A673 (cell line): ENCODE results near the gene CDKN2D. TPM values are rescaled to one million over a fixed set of nuclear protein-coding genes. Genes with fewer than 3 reads are reported as not detected.

Experiments
- BruUV-seq: library from RNA; stranded (reverse); fragments of 400-500 nt; replicated peaks from 2 replicates; lab custom pipeline; 2021; lab: Mats Ljungman, UMichigan
- CTCF ChIA-PET: fragments of 300-600 bp; sonication (Branson Sonifier 250); formaldehyde crosslinking; loops from one replicate; lab custom pipeline; 2022; ENCODE audit warnings: antibody characterized with exemption; lab: Charles Lee
- POLR2A ChIA-PET: fragments of 300-600 bp; sonication (Branson Sonifier 250); formaldehyde crosslinking; loops from one replicate; lab custom pipeline; 2022; ENCODE audit warnings: antibody characterized with exemption; ENCODE audit not compliant: low non-redundant PET; lab: Charles Lee
- DNase-seq: peaks from one replicate; pipeline ENCODE4 v3.0.0-alpha.2; 2015; ENCODE audit warnings: low spot score
- H3K27ac ChIP-seq: fragments of 200-600 bp; sonication (generic); 2 replicates; pipeline ENCODE4 v1.5.1; 2016; ENCODE audit warnings: mixed run types, low read depth, mild to moderate bottlenecking, mixed read lengths, antibody characterized with exemption, low read length; ENCODE audit not compliant: poor library complexity, severe bottlenecking
- H3K27me3 ChIP-seq: fragments of 200-600 bp; sonication (generic); replicated peaks from 2 replicates; pipeline ENCODE4 v1.6.1; 2017; ENCODE audit warnings: mixed run types, low read depth, mild to moderate bottlenecking, mixed read lengths, antibody characterized with exemption, low read length; ENCODE audit not compliant: insufficient read depth, poor library complexity
- H3K36me3 ChIP-seq: fragments of 200-600 bp; sonication (generic); 2 replicates; pipeline ENCODE4 v1.6.1; 2016; ENCODE audit warnings: mixed run types, mild to moderate bottlenecking, mixed read lengths, antibody characterized with exemption, low read length; ENCODE audit not compliant: insufficient read depth, poor library complexity, severe bottlenecking
- H3K4me1 ChIP-seq: fragments of 200-600 bp; sonication (generic); 2 replicates; pipeline ENCODE4 v1.6.1; 2017; ENCODE audit warnings: mixed run types, mild to moderate bottlenecking, mixed read lengths, antibody characterized with exemption, low read length; ENCODE audit not compliant: insufficient read depth, poor library complexity, severe bottlenecking
- H3K4me3 ChIP-seq: fragments of 200-600 bp; sonication (generic); 2 replicates; pipeline ENCODE4 v1.5.1; 2016; ENCODE audit warnings: low read depth, mixed run types, mild to moderate bottlenecking, mixed read lengths, low read length; ENCODE audit not compliant: poor library complexity, severe bottlenecking
- H3K9me3 ChIP-seq: fragments of 200-600 bp; sonication (generic); 2 replicates; pipeline ENCODE4 v1.6.1; 2016; ENCODE audit warnings: mixed run types, low read depth, mild to moderate bottlenecking, mixed read lengths, antibody characterized with exemption, low read length; ENCODE audit not compliant: poor library complexity, severe bottlenecking
- EZH2 ChIP-seq: fragments of 200-600 bp; sonication (generic); IDR thresholded peaks from 2 replicates; pipeline ENCODE4 v1.6.1; 2017; ENCODE audit warnings: borderline replicate concordance, low read depth, mild to moderate bottlenecking, mixed read lengths, antibody characterized with exemption, low read length; ENCODE audit not compliant: poor library complexity, severe bottlenecking
- intact Hi-C: fragments of 100-400 bp; cut with micrococcal nuclease; formaldehyde crosslinking; loops from one replicate; pipeline ENCODE4 v1.10.0; 2022; ENCODE audit not compliant: unreplicated experiment
- total RNA-seq: library from RNA; stranded (reverse); gene quantifications from 2 replicates; pipeline ENCODE4 v1.2.3, GENCODE V29; 2021
- TF ChIP-seq, protein P1 (sequence below): fragments of 300-800, 200-600 bp; sonication (generic); conservative IDR thresholded peaks from 2 replicates; pipeline ENCODE4 v1.5.1; 2017; ENCODE audit warnings: low read depth, mild to moderate bottlenecking, antibody characterized with exemption, low read length, moderate library complexity, mixed read lengths

Gene CDKN2D
- total RNA-seq, 1 experiment from 2014 or later: 14.6 TPM

DNA sequence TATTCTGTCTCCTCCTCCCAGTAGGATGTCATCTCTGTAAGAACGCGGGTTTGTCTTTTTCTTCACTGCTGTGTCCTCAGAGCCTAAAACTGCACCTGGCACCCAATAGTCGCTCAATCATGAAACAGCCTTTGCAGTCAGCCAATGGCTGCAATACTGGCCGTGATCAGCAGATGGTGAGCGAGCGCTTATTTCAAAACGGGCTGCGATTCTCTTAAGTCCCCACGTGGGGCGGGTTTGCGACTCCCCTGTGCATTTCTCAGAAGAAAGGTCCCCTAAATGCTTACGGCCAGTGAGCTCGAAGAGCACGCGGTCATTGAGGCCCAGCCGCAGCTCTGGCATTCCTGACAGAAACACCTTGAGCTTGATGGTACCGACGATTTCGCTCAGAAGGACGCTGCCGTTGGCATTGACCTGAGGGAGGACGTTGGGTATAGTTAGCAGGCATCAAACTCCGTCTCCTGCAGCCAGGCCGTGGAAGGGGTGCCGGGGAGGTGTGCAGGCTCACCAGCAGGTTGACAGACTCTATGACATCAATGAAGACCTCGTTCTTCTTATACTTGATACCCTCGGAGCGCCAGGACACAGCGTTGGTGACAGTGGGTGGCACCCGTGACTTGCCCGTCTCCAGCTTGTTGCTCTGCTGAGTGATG, 12.3 kb upstream of the CDKN2D start:
- no peak overlapping the region for H3K27ac ChIP-seq
- H3K36me3 ChIP-seq: no peaks in the 10 kb centered on the region
- ChIA-PET CTCF (interaction anchor here (0.6 to 3.4 kb wide), 12 partner anchors 12 to 282 kb away, joined by 3 to 75 read pairs (median 4); partner anchors contain the start of genes CDKN2D and QTRT1), POLR2A (interaction anchor here (0.7 kb wide), 1 partner anchor 108 kb away, joined by 3 read pairs; no protein-coding TSS in a partner anchor)
- TF ChIP-seq, protein P1, sequence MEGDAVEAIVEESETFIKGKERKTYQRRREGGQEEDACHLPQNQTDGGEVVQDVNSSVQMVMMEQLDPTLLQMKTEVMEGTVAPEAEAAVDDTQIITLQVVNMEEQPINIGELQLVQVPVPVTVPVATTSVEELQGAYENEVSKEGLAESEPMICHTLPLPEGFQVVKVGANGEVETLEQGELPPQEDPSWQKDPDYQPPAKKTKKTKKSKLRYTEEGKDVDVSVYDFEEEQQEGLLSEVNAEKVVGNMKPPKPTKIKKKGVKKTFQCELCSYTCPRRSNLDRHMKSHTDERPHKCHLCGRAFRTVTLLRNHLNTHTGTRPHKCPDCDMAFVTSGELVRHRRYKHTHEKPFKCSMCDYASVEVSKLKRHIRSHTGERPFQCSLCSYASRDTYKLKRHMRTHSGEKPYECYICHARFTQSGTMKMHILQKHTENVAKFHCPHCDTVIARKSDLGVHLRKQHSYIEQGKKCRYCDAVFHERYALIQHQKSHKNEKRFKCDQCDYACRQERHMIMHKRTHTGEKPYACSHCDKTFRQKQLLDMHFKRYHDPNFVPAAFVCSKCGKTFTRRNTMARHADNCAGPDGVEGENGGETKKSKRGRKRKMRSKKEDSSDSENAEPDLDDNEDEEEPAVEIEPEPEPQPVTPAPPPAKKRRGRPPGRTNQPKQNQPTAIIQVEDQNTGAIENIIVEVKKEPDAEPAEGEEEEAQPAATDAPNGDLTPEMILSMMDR: peak; percentile 99
- TF ChIP-seq EZH2: no peak
- no peaks in the 10 kb centered on the region for H3K9me3 ChIP-seq
- no peak overlapping the region for H3K4me3 ChIP-seq
- DNase-seq: peak; percentile 95
- BruUV-seq: no TSS peak
- no peaks in the 10 kb centered on the region for H3K27me3 ChIP-seq
- H3K4me1 ChIP-seq: no peaks in the 10 kb centered on the region
- intact Hi-C loops: loop anchor here (1.0 to 10.0 kb wide), 3 partner anchors 63 to 284 kb away; no protein-coding TSS in a partner anchor

DNA sequence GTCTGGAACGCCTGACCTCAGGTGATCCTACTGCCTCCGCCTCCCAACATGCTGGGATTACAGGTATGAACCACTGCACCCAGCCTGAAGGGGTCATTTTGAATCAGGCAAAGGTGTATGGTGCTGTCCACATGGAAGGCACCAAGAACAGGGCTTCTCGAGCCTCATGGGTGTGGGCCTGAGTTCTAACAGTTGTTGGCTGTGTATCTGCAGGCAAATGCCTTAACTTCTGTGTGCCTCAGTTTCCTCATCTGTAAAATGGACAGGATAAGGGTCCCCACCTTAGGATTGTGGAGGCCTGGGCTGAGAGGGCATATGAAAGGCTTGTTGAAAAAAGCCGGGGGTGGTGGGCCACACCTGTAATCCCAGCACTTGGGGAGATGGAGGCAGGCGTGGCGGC, 9.2 kb upstream of the CDKN2D start:
- Histone ChIP-seq H3K4me3 (no peak overlapping the region), H3K36me3 (no peaks in the 10 kb centered on the region), H3K27ac (no peak overlapping the region), H3K9me3 (no peaks in the 10 kb centered on the region), H3K4me1 (no peaks in the 10 kb centered on the region), H3K27me3 (no peaks in the 10 kb centered on the region)
- POLR2A ChIA-PET: no interaction called here
- intact Hi-C loops: no loop called here
- CTCF ChIA-PET: interaction anchor here (0.6 kb wide), 2 partner anchors 67 to 360 kb away, joined by 3 read pairs; no protein-coding TSS in a partner anchor
- DNase-seq: no peak
- no TSS peak for BruUV-seq
- TF ChIP-seq, protein P1: no peak
- TF ChIP-seq EZH2: no peak

DNA sequence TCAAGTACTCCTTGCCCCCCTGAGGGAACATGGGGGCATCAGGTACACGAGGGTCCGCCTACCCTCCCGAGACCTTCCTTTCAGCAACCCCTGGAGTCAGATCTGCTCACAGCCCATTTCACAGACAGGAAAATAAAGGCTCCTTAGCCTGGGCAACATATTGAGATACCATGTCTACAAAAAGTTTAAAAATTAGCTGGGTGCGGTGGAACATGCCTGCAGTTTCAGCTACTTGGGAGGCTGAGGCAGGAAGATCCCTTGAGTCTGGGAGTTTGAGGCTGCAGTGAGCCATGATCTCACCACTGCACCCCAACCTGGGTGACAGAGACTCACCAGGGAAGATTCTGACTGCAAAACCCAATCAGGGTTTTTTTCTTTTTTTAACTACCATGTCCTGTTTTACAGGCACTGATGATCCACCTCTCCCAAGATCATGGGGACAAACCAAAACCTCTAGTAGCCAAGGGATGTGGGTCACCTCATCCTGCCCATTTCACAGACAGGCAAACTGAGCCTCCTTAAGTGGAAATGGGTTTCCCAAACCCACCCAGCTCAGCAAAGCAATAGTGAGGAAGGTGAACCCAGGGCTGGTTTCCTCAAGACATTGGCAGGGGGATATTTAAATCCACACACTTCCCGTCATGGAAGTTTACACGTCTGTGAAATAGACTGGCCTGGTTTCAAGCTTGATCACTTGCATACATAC, 6.4 kb upstream of the CDKN2D start:
- Histone ChIP-seq H3K4me1 (peaks cover 4% of the 10 kb centered on the region), H3K9me3 (no peaks in the 10 kb centered on the region), H3K4me3 (no peak overlapping the region), H3K36me3 (no peaks in the 10 kb centered on the region), H3K27me3 (no peaks in the 10 kb centered on the region), H3K27ac (no peak overlapping the region)
- no TSS peak for BruUV-seq
- intact Hi-C loops: no loop called here
- no peak for DNase-seq
- ChIA-PET POLR2A (no interaction called here), CTCF (interaction anchor here (0.7 kb wide), 1 partner anchor 380 kb away, joined by 3 read pairs; no protein-coding TSS in a partner anchor)
- TF ChIP-seq, protein P1: no peak
- no peak for TF ChIP-seq EZH2
